Activated T-helper 1 cell treated with anti-CD3 and anti-CD28 coated beads, Interleukin-2, amount 50 U/mL, for 16 hours (primary cell): Measurements from ENCODE around the gene OXT.
"Not testable (repeated sequence)": the region's sequence is repeated elsewhere in the genome, so short reads cannot be mapped to it uniquely, and the experiment has no call there.

Experiments
- DNase-seq, 2 donors: peaks; one replicate each; pipeline ENCODE4 v3.0.0-alpha.2; 2020; ENCODE audit warnings: low read depth in 1 of 2, low spot score in 1 of 2

Gene OXT

DNA sequence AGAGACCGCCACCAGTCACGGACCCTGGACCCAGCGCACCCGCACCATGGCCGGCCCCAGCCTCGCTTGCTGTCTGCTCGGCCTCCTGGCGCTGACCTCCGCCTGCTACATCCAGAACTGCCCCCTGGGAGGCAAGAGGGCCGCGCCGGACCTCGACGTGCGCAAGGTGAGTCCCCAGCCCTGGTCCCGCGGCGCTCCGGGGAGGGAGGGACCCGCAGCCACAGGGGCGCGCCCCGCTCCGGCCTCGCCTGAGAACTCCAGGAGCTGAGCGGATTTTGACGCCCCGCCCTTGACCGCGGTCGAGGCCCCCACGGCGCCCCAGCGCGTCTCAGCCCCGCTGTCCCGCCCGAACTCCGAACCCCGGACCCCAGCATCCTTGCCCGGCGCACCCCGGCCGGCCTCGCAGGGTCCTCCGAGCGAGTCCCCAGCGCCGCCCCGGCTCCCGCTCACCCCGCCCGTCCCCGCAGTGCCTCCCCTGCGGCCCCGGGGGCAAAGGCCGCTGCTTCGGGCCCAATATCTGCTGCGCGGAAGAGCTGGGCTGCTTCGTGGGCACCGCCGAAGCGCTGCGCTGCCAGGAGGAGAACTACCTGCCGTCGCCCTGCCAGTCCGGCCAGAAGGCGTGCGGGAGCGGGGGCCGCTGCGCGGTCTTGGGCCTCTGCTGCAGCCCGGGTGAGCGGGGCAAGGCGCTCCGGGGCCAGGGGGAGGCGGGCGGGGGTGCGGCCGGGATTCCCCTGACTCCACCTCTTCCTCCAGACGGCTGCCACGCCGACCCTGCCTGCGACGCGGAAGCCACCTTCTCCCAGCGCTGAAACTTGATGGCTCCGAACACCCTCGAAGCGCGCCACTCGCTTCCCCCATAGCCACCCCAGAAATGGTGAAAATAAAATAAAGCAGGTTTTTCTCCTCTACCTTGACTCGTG is at the start of gene OXT:
Gene OXT, plus strand, starts transcription at position 11 of the 920 bp plus-strand sequence. Its CDS starts 36 bp downstream, at position 47.
- DNase-seq: peak; percentile 46 to 55

- DNase-seq: no peak
Observed at GRCh38 chr20:3021777-3022176, 49.6 kb upstream of the OXT start.

GRCh38 chr20:3022559-3023490 is 48.6 kb upstream of the OXT start:
- not testable (repeated sequence) for DNase-seq

DNA sequence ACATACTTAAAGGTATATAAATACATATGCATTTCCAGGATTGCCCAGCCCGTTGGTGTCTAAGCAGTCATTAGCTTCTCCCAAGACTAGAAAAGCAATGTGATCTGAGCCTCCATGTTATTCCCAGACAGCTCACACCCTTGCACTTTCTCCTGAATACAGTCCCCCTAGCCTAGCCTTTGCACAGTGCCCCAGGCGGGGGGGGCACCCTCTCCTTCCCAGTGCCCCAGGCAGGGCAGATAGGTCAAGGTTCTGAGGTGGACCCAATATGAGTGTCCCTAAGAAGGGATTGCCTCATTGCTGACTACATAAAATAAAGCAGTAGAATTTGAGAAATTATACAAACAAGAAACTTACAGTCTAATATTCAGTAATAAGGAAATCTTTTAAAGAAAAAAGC is 43.4 kb upstream of the OXT start:
- no peak for DNase-seq

GRCh38 chr20:3031524-3032147 is 39.8 kb upstream of the OXT start:
- no peak for DNase-seq

GRCh38 chr20:3032624-3033023 is 38.8 kb upstream of the OXT start:
- DNase-seq: no peak

DNA sequence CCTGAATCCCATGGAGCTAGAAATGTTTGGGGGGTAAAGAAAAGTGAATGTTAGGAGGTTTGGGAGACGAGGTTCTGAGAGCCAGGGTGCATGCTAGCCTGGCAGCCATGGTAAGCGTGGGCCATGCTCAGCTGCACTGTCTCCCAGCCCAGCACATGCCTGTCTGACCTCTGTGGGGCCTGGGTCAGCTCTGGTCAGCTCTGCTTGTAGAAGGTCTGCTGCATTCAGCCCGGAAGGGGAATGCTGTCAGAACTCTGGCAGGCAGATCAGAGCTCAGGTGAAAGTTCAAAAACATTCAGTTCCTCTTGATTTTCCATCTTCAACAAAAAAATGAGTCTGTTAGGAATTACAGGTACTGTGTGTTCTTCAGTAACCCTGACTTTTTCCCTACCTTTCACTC is 33.8 kb upstream of the OXT start:
- DNase-seq: no peak

GRCh38 chr20:3038454-3038853 is 33.0 kb upstream of the OXT start:
- DNase-seq: no peak

DNA sequence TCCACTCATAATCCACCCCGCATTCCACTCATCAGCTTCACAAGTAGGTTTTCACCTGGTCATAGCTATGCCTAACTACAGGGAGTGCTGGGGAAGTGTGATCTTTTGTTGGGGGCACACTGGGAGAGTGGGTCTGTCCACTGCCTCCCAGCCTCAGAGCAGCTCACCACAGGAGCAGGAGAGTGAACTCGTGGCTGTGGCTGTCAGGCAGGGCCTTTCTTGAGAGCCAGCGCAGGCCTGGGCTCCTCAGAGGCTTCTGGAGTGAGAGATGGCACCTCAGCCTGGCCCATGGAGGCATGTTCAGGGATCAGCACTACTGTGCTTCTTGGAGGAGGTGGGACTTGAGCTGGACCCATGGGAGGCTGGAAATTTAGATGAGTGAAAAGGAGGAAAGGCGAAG is 32.0 kb upstream of the OXT start:
- no peak for DNase-seq

- no peak for DNase-seq
Observed at GRCh38 chr20:3040086-3040485, 31.3 kb upstream of the OXT start.

GRCh38 chr20:3041854-3042409 is 29.5 kb upstream of the OXT start:
- DNase-seq: no peak

DNA sequence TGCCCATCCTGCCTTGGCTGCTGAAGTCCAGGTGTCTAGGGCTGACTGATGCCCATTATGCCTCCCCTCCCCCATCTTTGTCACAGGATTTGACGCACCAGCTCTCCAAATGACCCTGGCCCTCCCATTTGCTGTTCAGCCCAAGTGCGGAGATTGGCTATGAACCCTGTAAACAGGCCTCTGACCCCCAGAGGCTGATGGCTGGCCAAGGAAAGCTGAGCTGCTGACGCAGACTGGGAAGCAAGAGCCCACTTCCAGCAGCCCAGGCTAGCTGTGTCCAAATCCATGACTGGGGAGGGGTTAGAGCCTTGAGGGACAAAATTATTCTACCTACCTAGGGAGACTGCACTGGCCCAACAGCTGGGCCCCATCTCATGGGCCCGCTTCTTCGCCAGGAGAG is 28.8 kb upstream of the OXT start:
- DNase-seq: no peak

DNA sequence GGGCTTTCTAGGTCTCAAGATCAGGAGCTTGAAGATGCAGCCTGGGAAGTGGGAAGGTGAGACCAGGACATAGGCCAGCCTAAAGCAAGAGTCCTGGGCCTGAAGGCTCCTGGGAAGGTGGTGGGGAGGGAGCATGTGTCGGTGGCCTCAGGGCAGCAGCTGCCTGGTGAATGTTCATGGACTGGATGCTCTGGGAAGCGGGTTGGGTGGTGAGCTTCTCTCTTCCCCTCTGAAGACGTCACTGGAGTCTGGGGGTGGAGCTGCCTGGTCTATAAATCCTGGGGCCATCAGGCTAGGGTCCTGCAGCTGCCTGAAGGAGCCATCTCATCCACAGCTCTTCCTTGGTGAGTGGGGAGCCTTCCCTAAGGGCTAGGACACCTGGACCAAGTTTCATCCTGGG is 28.1 kb upstream of the OXT start, which contains the start of gene GNRH2:
Gene GNRH2, plus strand, starts transcription at position 301 of the 400 bp plus-strand sequence. CDS start 793 bp downstream, outside the sequence.
- DNase-seq: no peak

DNA sequence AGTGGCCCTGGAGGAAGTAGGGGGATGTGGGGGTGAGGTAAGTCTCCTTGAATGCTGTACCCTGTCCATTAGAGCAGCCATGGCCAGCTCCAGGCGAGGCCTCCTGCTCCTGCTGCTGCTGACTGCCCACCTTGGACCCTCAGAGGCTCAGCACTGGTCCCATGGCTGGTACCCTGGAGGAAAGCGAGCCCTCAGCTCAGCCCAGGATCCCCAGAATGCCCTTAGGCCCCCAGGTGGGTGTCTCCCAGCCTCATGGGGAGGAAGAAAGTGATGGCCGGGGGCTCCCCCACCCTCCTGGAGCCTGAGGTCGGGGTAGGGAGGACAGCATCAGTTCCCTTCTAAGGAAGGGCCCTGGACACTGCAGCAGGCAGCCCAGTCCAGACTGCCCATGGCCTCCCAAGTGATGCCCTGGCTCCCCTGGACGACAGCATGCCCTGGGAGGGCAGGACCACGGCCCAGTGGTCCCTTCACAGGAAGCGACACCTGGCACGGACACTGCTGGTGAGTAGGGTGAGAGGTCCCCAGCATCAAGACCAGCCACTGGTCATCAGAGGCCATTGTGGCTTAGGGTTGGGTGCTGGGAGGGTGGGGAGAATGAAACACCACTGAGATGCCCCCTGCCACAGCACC is 27.0 kb upstream of the OXT start:
- no peak for DNase-seq

- DNase-seq: peak in 1 of 2 donors; percentile 12
Observed at GRCh38 chr20:3045042-3045815, 26.2 kb upstream of the OXT start.

- peak; percentile 53 to 67 for DNase-seq
Observed at GRCh38 chr20:3045816-3046676, 25.4 kb upstream of the OXT start, which contains the start of gene MRPS26. Gene MRPS26 (plus strand): TSS chr20:3046052. CDS start chr20:3046069, 17 bp downstream.

DNA sequence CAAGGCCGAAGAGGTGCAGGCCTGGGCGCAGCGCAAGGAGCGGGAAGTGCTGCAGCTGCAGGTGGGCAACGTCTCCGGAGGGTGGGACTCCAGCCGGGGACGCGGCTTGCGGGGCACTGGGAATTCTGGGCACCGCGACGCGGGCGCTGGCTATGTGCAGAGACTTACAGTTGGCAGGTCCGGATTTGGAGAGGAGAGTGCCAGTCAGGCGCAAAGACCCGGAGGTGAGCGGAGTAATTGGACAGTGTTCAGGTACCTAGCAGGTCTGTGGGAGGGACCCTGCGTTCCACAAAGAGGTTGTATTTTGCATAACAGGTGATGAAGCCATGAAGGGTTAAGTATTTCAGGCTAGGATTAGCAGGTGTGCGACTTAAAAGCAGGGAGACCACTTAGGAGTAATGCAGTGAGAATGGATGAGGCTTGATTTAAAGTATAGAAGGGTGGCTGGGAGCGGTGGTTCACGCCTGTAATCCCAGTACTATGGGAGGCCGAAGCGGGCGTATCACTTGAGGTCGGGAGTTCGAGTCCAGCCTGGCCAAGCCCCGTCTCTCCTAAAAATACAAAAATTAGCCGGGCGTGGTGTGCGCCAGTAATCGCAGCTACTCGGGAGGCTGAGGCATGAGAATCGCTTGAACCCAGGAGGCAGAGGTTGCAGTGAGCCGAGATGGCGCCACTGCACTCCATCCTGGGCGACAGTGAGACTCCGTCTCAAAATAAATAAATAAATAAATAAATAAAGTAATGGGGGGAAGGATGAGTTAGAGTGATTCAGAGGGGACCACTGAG is 24.6 kb upstream of the OXT start:
- no peak for DNase-seq
